Activated naive CD4-positive, alpha-beta T cell treated with anti-CD3 and anti-CD28 coated beads, Interleukin-2, amount 50 U/mL, for 24 hours (primary cell): Measurements from ENCODE around the gene CPNE5.

Source experiments
- H3K27ac Mint-ChIP-seq: one replicate; pipeline ENCODE4 v1.8.0; 2021; ENCODE audit warnings: mild to moderate bottlenecking, mixed read lengths
- H3K27me3 Mint-ChIP-seq: one replicate; pipeline ENCODE4 v1.8.0; 2021; ENCODE audit warnings: mixed read lengths
- H3K36me3 Mint-ChIP-seq: one replicate; pipeline ENCODE4 v1.8.0; 2021; ENCODE audit warnings: mixed read lengths
- H3K4me1 Mint-ChIP-seq: one replicate; pipeline ENCODE4 v1.8.0; 2021; ENCODE audit warnings: mixed read lengths
- H3K4me3 Mint-ChIP-seq: one replicate; pipeline ENCODE4 v1.8.0; 2021; ENCODE audit warnings: mild to moderate bottlenecking, mixed read lengths
- H3K9me3 Mint-ChIP-seq: one replicate; pipeline ENCODE4 v1.8.0; 2021; ENCODE audit warnings: mixed read lengths

CPNE5 gene

GRCh38 chr6:36800223-36801076 is 38.8 kb downstream of the CPNE5 start:
- Mint-ChIP-seq H3K27ac (no peak overlapping the region), H3K4me1 (no peaks in the 10 kb centered on the region)

GRCh38 chr6:36798852-36799251 is 40.4 kb downstream of the CPNE5 start:
- no peak overlapping the region for H3K4me3 Mint-ChIP-seq
- no peaks in the 10 kb centered on the region for H3K36me3 Mint-ChIP-seq
- no peak overlapping the region for H3K27ac Mint-ChIP-seq
- H3K4me1 Mint-ChIP-seq = no peaks in the 10 kb centered on the region
- H3K9me3 Mint-ChIP-seq = no peaks in the 10 kb centered on the region
- H3K27me3 Mint-ChIP-seq = no peaks in the 10 kb centered on the region

More at GRCh38 chr6:36800223-36801076, 38.8 kb downstream of the CPNE5 start:
- Mint-ChIP-seq H3K9me3 (no peaks in the 10 kb centered on the region), H3K27me3 (no peaks in the 10 kb centered on the region), H3K4me3 (no peak overlapping the region), H3K36me3 (no peaks in the 10 kb centered on the region)

- Mint-ChIP-seq H3K27ac (no peak overlapping the region), H3K4me1 (no peaks in the 10 kb centered on the region), H3K27me3 (no peaks in the 10 kb centered on the region), H3K4me3 (no peak overlapping the region), H3K36me3 (no peaks in the 10 kb centered on the region), H3K9me3 (no peaks in the 10 kb centered on the region)
Observed at GRCh38 chr6:36797653-36798052, 41.6 kb downstream of the CPNE5 start.

GRCh38 chr6:36797055-36797454 is 42.2 kb downstream of the CPNE5 start:
- H3K36me3 Mint-ChIP-seq = no peaks in the 10 kb centered on the region
- H3K27me3 Mint-ChIP-seq = no peaks in the 10 kb centered on the region
- H3K4me1 Mint-ChIP-seq = no peaks in the 10 kb centered on the region
- no peak overlapping the region for H3K27ac Mint-ChIP-seq
- H3K4me3 Mint-ChIP-seq = no peak overlapping the region
- no peaks in the 10 kb centered on the region for H3K9me3 Mint-ChIP-seq

- no peaks in the 10 kb centered on the region for H3K9me3 Mint-ChIP-seq
- H3K4me3 Mint-ChIP-seq = no peak overlapping the region
- no peaks in the 10 kb centered on the region for H3K27me3 Mint-ChIP-seq
- H3K27ac Mint-ChIP-seq = no peak overlapping the region
- H3K4me1 Mint-ChIP-seq = no peaks in the 10 kb centered on the region
- no peaks in the 10 kb centered on the region for H3K36me3 Mint-ChIP-seq
Observed at GRCh38 chr6:36794713-36795065, 44.6 kb downstream of the CPNE5 start.

- no peaks in the 10 kb centered on the region for H3K36me3 Mint-ChIP-seq
- H3K9me3 Mint-ChIP-seq = no peaks in the 10 kb centered on the region
- peaks cover under 1% of the 10 kb centered on the region for H3K4me1 Mint-ChIP-seq
- H3K27ac Mint-ChIP-seq = no peak overlapping the region
- H3K4me3 Mint-ChIP-seq = no peak overlapping the region
- no peaks in the 10 kb centered on the region for H3K27me3 Mint-ChIP-seq
Observed at GRCh38 chr6:36793913-36794712, 45.1 kb downstream of the CPNE5 start.

- no peak overlapping the region for H3K4me3 Mint-ChIP-seq
- peaks cover 7% of the 10 kb centered on the region for H3K4me1 Mint-ChIP-seq
- H3K36me3 Mint-ChIP-seq = no peaks in the 10 kb centered on the region
- no peak overlapping the region for H3K27ac Mint-ChIP-seq
- H3K27me3 Mint-ChIP-seq = no peaks in the 10 kb centered on the region
- H3K9me3 Mint-ChIP-seq = no peaks in the 10 kb centered on the region
Observed at GRCh38 chr6:36793296-36793912, 45.8 kb downstream of the CPNE5 start.

GRCh38 chr6:36791521-36792135 is 47.6 kb downstream of the CPNE5 start:
- Mint-ChIP-seq H3K27me3 (no peaks in the 10 kb centered on the region), H3K4me1 (peaks cover 8% of the 10 kb centered on the region)

GRCh38 chr6:36791085-36791484 is 48.2 kb downstream of the CPNE5 start:
- no peaks in the 10 kb centered on the region for H3K27me3 Mint-ChIP-seq
- H3K27ac Mint-ChIP-seq = no peak overlapping the region
- no peak overlapping the region for H3K4me3 Mint-ChIP-seq
- H3K36me3 Mint-ChIP-seq = no peaks in the 10 kb centered on the region
- peaks cover 8% of the 10 kb centered on the region for H3K4me1 Mint-ChIP-seq
- no peaks in the 10 kb centered on the region for H3K9me3 Mint-ChIP-seq

More at GRCh38 chr6:36791521-36792135, 47.6 kb downstream of the CPNE5 start:
- no peak overlapping the region for H3K4me3 Mint-ChIP-seq
- H3K27ac Mint-ChIP-seq = no peak overlapping the region
- H3K9me3 Mint-ChIP-seq = no peaks in the 10 kb centered on the region
- H3K36me3 Mint-ChIP-seq = no peaks in the 10 kb centered on the region

GRCh38 chr6:36788768-36789167 is 50.5 kb downstream of the CPNE5 start:
- Mint-ChIP-seq H3K36me3 (no peaks in the 10 kb centered on the region), H3K4me3 (no peak overlapping the region), H3K27me3 (no peaks in the 10 kb centered on the region), H3K27ac (no peak overlapping the region), H3K9me3 (no peaks in the 10 kb centered on the region), H3K4me1 (peaks cover 8% of the 10 kb centered on the region)

- H3K4me1 Mint-ChIP-seq = peaks cover 8% of the 10 kb centered on the region
- no peak overlapping the region for H3K27ac Mint-ChIP-seq
- H3K9me3 Mint-ChIP-seq = no peaks in the 10 kb centered on the region
- H3K36me3 Mint-ChIP-seq = no peaks in the 10 kb centered on the region
- no peaks in the 10 kb centered on the region for H3K27me3 Mint-ChIP-seq
- H3K4me3 Mint-ChIP-seq = no peak overlapping the region
Observed at GRCh38 chr6:36788186-36788585, 51.1 kb downstream of the CPNE5 start.

GRCh38 chr6:36787210-36787609 is 52.0 kb downstream of the CPNE5 start:
- H3K4me1 Mint-ChIP-seq = peaks cover 12% of the 10 kb centered on the region
- no peaks in the 10 kb centered on the region for H3K9me3 Mint-ChIP-seq
- H3K36me3 Mint-ChIP-seq = no peaks in the 10 kb centered on the region
- H3K27ac Mint-ChIP-seq = no peak overlapping the region
- no peak overlapping the region for H3K4me3 Mint-ChIP-seq
- H3K27me3 Mint-ChIP-seq = no peaks in the 10 kb centered on the region

- H3K36me3 Mint-ChIP-seq = no peaks in the 10 kb centered on the region
- no peaks in the 10 kb centered on the region for H3K9me3 Mint-ChIP-seq
- H3K27ac Mint-ChIP-seq = no peak overlapping the region
- no peaks in the 10 kb centered on the region for H3K27me3 Mint-ChIP-seq
- H3K4me1 Mint-ChIP-seq = peaks cover 12% of the 10 kb centered on the region
- no peak overlapping the region for H3K4me3 Mint-ChIP-seq
Observed at GRCh38 chr6:36786055-36786675, 53.1 kb downstream of the CPNE5 start.

GRCh38 chr6:36784376-36784636 is 54.9 kb downstream of the CPNE5 start:
- no peaks in the 10 kb centered on the region for H3K9me3 Mint-ChIP-seq
- no peak overlapping the region for H3K27ac Mint-ChIP-seq
- peaks cover 12% of the 10 kb centered on the region for H3K4me1 Mint-ChIP-seq
- no peaks in the 10 kb centered on the region for H3K27me3 Mint-ChIP-seq
- no peak overlapping the region for H3K4me3 Mint-ChIP-seq
- H3K36me3 Mint-ChIP-seq = no peaks in the 10 kb centered on the region

- Mint-ChIP-seq H3K27ac (no peak overlapping the region), H3K4me1 (peaks cover 8% of the 10 kb centered on the region), H3K36me3 (no peaks in the 10 kb centered on the region), H3K9me3 (no peaks in the 10 kb centered on the region), H3K27me3 (no peaks in the 10 kb centered on the region), H3K4me3 (no peak overlapping the region)
Observed at GRCh38 chr6:36783603-36784375, 55.5 kb downstream of the CPNE5 start.
